LNCaP clone FGC (cell line): ENCODE measurements around the gene NDUFA1.
"Not testable (repeated sequence)": the region's sequence is repeated elsewhere in the genome, so short reads cannot be mapped to it uniquely, and the experiment has no call there.

Experiments
- DNase-seq: peaks from one replicate; pipeline ENCODE4 v3.0.0-alpha.2; 2011; ENCODE audit warnings: low read depth
- H3K4me3 ChIP-seq: 2 replicates; pipeline ENCODE4 v1.5.1; 2011; ENCODE audit warnings: mild to moderate bottlenecking, low read depth, low read length, control low read depth
- CTCF ChIP-seq: IDR thresholded peaks from 2 replicates; pipeline ENCODE4 v1.5.1; 2012; ENCODE audit warnings: mild to moderate bottlenecking; ENCODE audit not compliant: control insufficient read depth, insufficient read depth; ENCODE audit errors: extremely low read depth

Gene NDUFA1

GRCh38 chrX:119916310-119916709 lies 44.7 kb downstream of the NDUFA1 start:
- no peak for DNase-seq

GRCh38 chrX:119917877-119918276 lies 46.2 kb downstream of the NDUFA1 start:
- no peak for DNase-seq
- no peak for TF ChIP-seq CTCF
- no peak overlapping the region for H3K4me3 ChIP-seq

More at GRCh38 chrX:119916310-119916709, 44.7 kb downstream of the NDUFA1 start:
- TF ChIP-seq CTCF: no peak
- no peak overlapping the region for H3K4me3 ChIP-seq

- DNase-seq: no peak
- no peak for TF ChIP-seq CTCF
Observed at GRCh38 chrX:119919835-119920585, 48.4 kb downstream of the NDUFA1 start.

GRCh38 chrX:119922391-119922790 lies 50.8 kb downstream of the NDUFA1 start:
- not testable (repeated sequence) for H3K4me3 ChIP-seq, DNase-seq

More at GRCh38 chrX:119919835-119920585, 48.4 kb downstream of the NDUFA1 start:
- H3K4me3 ChIP-seq: no peak overlapping the region
